ENCODE measurements around the gene GRIK2. TPM values are rescaled to one million over a fixed set of nuclear protein-coding genes. Genes with fewer than 3 reads are reported as not detected.

Gene GRIK2
- total and polyA plus RNA-seq, 7 donors = 0.03 to 2.9 (median 0.53) TPM; not detected in 1

- no peak for ATAC-seq
Observed at GRCh38 chr6:101853231-101854085, 459.9 kb downstream of the GRIK2 start.

DNA sequence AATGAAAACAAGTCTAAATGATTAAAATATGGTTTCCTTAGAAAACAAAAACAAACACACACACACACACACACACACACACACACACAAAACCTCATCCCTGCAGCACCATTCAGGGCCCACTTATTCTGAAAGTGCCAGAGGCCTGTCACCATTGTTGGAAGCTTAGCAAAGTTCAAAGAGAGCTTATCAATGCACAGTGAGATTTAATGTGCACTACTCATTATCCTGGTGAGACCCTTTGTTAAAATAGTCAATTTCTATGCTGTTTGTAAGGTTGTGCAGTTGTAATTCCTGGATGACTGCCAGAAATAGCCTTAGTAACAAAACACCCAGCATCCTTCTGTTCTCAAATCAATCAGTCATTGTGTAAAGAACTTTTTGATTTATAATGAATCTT is 482.9 kb downstream of the GRIK2 start:
- TF ChIP-seq CTCF (IDR thresholded peaks at IDR 0.05) = no peak
- Histone ChIP-seq H3K4me3 (no peak overlapping the region), H3K4me1 (no peaks in the 10 kb centered on the region), H3K9me3 (peaks cover 4% of the 10 kb centered on the region), H3K27ac (no peak overlapping the region), H3K36me3 (ENCODE audit: insufficient read depth in 1 of 2, low read depth in 1 of 2) (no peaks in the 10 kb centered on the region), H3K27me3 (ENCODE audit: insufficient read depth in 3 of 3, low read length in 2 of 3) (no peaks in the 10 kb centered on the region)
- no peak for DNase-seq
- intact Hi-C loops (cut with DNase I) = no loop called here
- no peak for ATAC-seq

More at GRCh38 chr6:101853231-101854085, 459.9 kb downstream of the GRIK2 start:
- TF ChIP-seq CTCF (IDR thresholded peaks at IDR 0.05) = no peak
- Histone ChIP-seq H3K4me1 (no peaks in the 10 kb centered on the region), H3K27me3 (ENCODE audit: insufficient read depth in 3 of 3, low read length in 2 of 3) (no peaks in the 10 kb centered on the region), H3K4me3 (no peak overlapping the region), H3K36me3 (ENCODE audit: insufficient read depth in 1 of 2, low read depth in 1 of 2) (no peaks in the 10 kb centered on the region), H3K9me3 (no peaks in the 10 kb centered on the region), H3K27ac (no peak overlapping the region)
- DNase-seq = no peak
- 75 to 81% (median 80%) methylated on average over 3 of the region's 3 CpGs for WGBS, 3 donors
- intact Hi-C loops (cut with DNase I) = no loop called here

GRCh38 chr6:101878554-101879276 is 485.2 kb downstream of the GRIK2 start:
- 77 to 80% (median 78%) methylated on average over 7 of the region's 7 CpGs for WGBS, 3 donors
- Histone ChIP-seq H3K4me3 (no peak overlapping the region), H3K9me3 (peaks cover 4% of the 10 kb centered on the region), H3K36me3 (ENCODE audit: insufficient read depth in 1 of 2, low read depth in 1 of 2) (no peaks in the 10 kb centered on the region), H3K27me3 (ENCODE audit: insufficient read depth in 3 of 3, low read length in 2 of 3) (no peaks in the 10 kb centered on the region), H3K4me1 (no peaks in the 10 kb centered on the region), H3K27ac (no peak overlapping the region)
- intact Hi-C loops (cut with DNase I) = no loop called here
- ATAC-seq (no peak), DNase-seq (no peak)
- TF ChIP-seq CTCF (IDR thresholded peaks at IDR 0.05) = no peak

GRCh38 chr6:101879782-101880181 is 486.3 kb downstream of the GRIK2 start:
- H3K27ac ChIP-seq = no peak overlapping the region
- no peak for TF ChIP-seq CTCF (IDR thresholded peaks at IDR 0.05)
- no peaks in the 10 kb centered on the region for H3K36me3 ChIP-seq (ENCODE audit: insufficient read depth in 1 of 2, low read depth in 1 of 2)
- H3K9me3 ChIP-seq = peaks cover 4% of the 10 kb centered on the region
- ATAC-seq (no peak), DNase-seq (no peak)
- 69 to 82% (median 71%) methylated on average over 4 of the region's 4 CpGs for WGBS, 3 donors
- H3K27me3 ChIP-seq (ENCODE audit: insufficient read depth in 3 of 3, low read length in 2 of 3) = no peaks in the 10 kb centered on the region
- intact Hi-C loops (cut with DNase I) = no loop called here
- H3K4me1 ChIP-seq = no peaks in the 10 kb centered on the region
- no peak overlapping the region for H3K4me3 ChIP-seq

All from psoas muscle (tissue), 8 donors.